H1 (cell line): ENCODE measurements around the gene P2RY8. TPM values are rescaled to one million over a fixed set of nuclear protein-coding genes. Genes with fewer than 3 reads are reported as not detected.

Experiments
- CTCF ChIA-PET: fragments of 300-600 bp; sonication (Branson Sonifier 250); formaldehyde crosslinking; loops from one replicate; lab custom pipeline; 2021; ENCODE audit not compliant: partially characterized antibody; lab: Charles Lee
- POLR2A ChIA-PET: fragments of 300-600 bp; sonication (Branson Sonifier 250); formaldehyde crosslinking; loops from one replicate; lab custom pipeline; 2021; ENCODE audit warnings: inconsistent platforms; ENCODE audit not compliant: partially characterized antibody; lab: Charles Lee
- DNase-seq, 2 experiments: peaks; one replicate each; pipeline versions ENCODE4 v3.0.0 to v3.0.0-alpha.2; 2010 to 2022; ENCODE audit warnings: low spot score in 2 of 2, low read depth in 1 of 2, mixed read lengths in 1 of 2
- FAIRE-seq: peaks from 2 replicates; lab custom pipeline; 2011; peaks lifted over from hg19 to GRCh38; lab: Jason Lieb, UNC
- H2AFZ ChIP-seq: 2 replicates; pipeline ENCODE4 v1.8.1; 2012; ENCODE audit warnings: low read length, inconsistent platforms
- H2AK5ac ChIP-seq: 2 replicates; pipeline ENCODE4 v1.6.1; 2013; ENCODE audit warnings: low read depth, low read length
- H2BK120ac ChIP-seq: replicated peaks from 2 replicates; pipeline ENCODE3; 2013; ENCODE audit warnings: low read depth, low read length, inconsistent platforms
- H2BK12ac ChIP-seq: 2 replicates; pipeline ENCODE4 v1.6.1; 2013; ENCODE audit warnings: low read depth, low read length
- H2BK15ac ChIP-seq: 2 replicates; pipeline ENCODE4 v1.6.1; 2013; ENCODE audit warnings: low read length
- H2BK20ac ChIP-seq: 2 replicates; pipeline ENCODE4 v1.6.1; 2013; ENCODE audit warnings: low read length
- H2BK5ac ChIP-seq: 2 replicates; pipeline ENCODE4 v1.6.1; 2013; ENCODE audit warnings: low read depth, low read length
- H3K14ac ChIP-seq: 2 replicates; pipeline ENCODE4 v1.6.1; 2013; ENCODE audit warnings: inconsistent platforms; ENCODE audit not compliant: insufficient read length
- H3K18ac ChIP-seq: 2 replicates; pipeline ENCODE4 v1.6.1; 2013; ENCODE audit warnings: low read length; ENCODE audit errors: extremely low read depth
- H3K23ac ChIP-seq: 2 replicates; pipeline ENCODE4 v1.6.1; 2013; ENCODE audit warnings: inconsistent platforms; ENCODE audit not compliant: insufficient read length
- H3K23me2 ChIP-seq: 2 replicates; pipeline ENCODE4 v1.6.1; 2013; ENCODE audit warnings: low read depth, low read length
- H3K27ac ChIP-seq: 2 replicates; pipeline ENCODE4 v1.6.1; 2011; ENCODE audit warnings: low read depth, low read length, inconsistent platforms
- H3K27me3 ChIP-seq, 4 experiments: replicated peaks in 1 of 4; 1 replicate in 1 of 4; 2 replicates in 3 of 4; pipeline versions ENCODE4 v1.6.1 to v1.8.1; 2011 to 2013; ENCODE audit warnings: low read length in 3 of 4, mild to moderate bottlenecking in 3 of 4, inconsistent platforms in 2 of 4, mixed read lengths in 2 of 4, moderate library complexity in 1 of 4; ENCODE audit not compliant: control insufficient read depth in 3 of 4, insufficient read depth in 3 of 4; ENCODE audit errors: extremely low read depth in 1 of 4
- H3K36me3 ChIP-seq, 4 experiments: 2 replicates each; pipeline versions ENCODE4 v1.6.1 to v1.8.1; 2011 to 2013; ENCODE audit warnings: mild to moderate bottlenecking in 4 of 4, low read length in 3 of 4, moderate library complexity in 2 of 4, control low read depth in 1 of 4, inconsistent platforms in 1 of 4; ENCODE audit not compliant: insufficient read depth in 4 of 4, control insufficient read depth in 2 of 4
- H3K4ac ChIP-seq: replicated peaks from 2 replicates; pipeline ENCODE3; 2013; ENCODE audit warnings: low read length, low read depth, mixed read lengths, inconsistent platforms; ENCODE audit not compliant: insufficient read length
- H3K4me1 ChIP-seq, 4 experiments: replicated peaks in 1 of 4; 1 replicate in 1 of 4; 2 replicates in 3 of 4; pipeline versions ENCODE4 v1.6.1 to v1.8.1; 2011 to 2013; ENCODE audit warnings: low read length in 3 of 4, inconsistent platforms in 2 of 4, mixed read lengths in 1 of 4; ENCODE audit not compliant: insufficient read depth in 4 of 4, control insufficient read depth in 3 of 4
- H3K4me2 ChIP-seq, 2 experiments: 2 replicates each; pipeline versions ENCODE4 v1.6.1 to v1.8.1; 2011 to 2013; ENCODE audit warnings: low read depth in 2 of 2, low read length in 2 of 2, control low read depth in 1 of 2, inconsistent platforms in 1 of 2, mild to moderate bottlenecking in 1 of 2; ENCODE audit not compliant: insufficient read depth in 1 of 2
- H3K4me3 ChIP-seq, 4 experiments: fragments of 200-600, 300-600 bp in 1 of 4; sonication (generic), shearing (Covaris generic), sonication (Bioruptor Twin) in 1 of 4; 2 replicates each; pipeline versions ENCODE4 v1.5.1 to v1.8.1; 2011 to 2016; ENCODE audit warnings: low read length in 4 of 4, low read depth in 3 of 4, control low read depth in 2 of 4, inconsistent platforms in 2 of 4, mild to moderate bottlenecking in 2 of 4, mixed read lengths in 1 of 4, moderate library complexity in 1 of 4; ENCODE audit not compliant: insufficient read depth in 2 of 4; ENCODE audit errors: extremely low read depth in 1 of 4
- H3K56ac ChIP-seq: replicated peaks from 2 replicates; pipeline ENCODE3; 2013; ENCODE audit warnings: low read depth, mild to moderate bottlenecking, mixed read lengths, low read length, inconsistent platforms; ENCODE audit not compliant: insufficient read length
- H3K79me1 ChIP-seq: 2 replicates; pipeline ENCODE4 v1.6.1; 2013; ENCODE audit warnings: low read depth, low read length, control low read depth
- H3K79me2 ChIP-seq, 2 experiments: 2 replicates each; pipeline versions ENCODE4 v1.6.1 to v1.8.1; 2012 to 2013; ENCODE audit warnings: low read length in 2 of 2, mild to moderate bottlenecking in 2 of 2, inconsistent platforms in 1 of 2; ENCODE audit not compliant: insufficient read depth in 2 of 2, control insufficient read depth in 1 of 2
- H3K9ac ChIP-seq, 4 experiments: replicated peaks in 1 of 4; 1 replicate in 1 of 4; 2 replicates in 3 of 4; pipeline versions ENCODE4 v1.6.1 to v1.8.1; 2011 to 2013; ENCODE audit warnings: low read depth in 3 of 4, low read length in 3 of 4, control low read depth in 2 of 4, mild to moderate bottlenecking in 2 of 4, moderate library complexity in 2 of 4, inconsistent platforms in 1 of 4; ENCODE audit errors: extremely low read depth in 1 of 4
- H3K9me3 ChIP-seq, 2 experiments: 2 replicates each; pipeline versions ENCODE4 v1.6.1 to v1.8.1; 2012 to 2013; ENCODE audit warnings: mild to moderate bottlenecking in 2 of 2, moderate library complexity in 2 of 2, control low read depth in 1 of 2, inconsistent platforms in 1 of 2, low read depth in 1 of 2, low read length in 1 of 2, mixed read lengths in 1 of 2; ENCODE audit not compliant: insufficient read depth in 2 of 2
- H4K20me1 ChIP-seq, 2 experiments: replicated peaks in 1 of 2; 2 replicates each; pipeline versions ENCODE3 to v1.8.1; 2011 to 2013; ENCODE audit warnings: inconsistent platforms in 2 of 2, low read length in 2 of 2, mild to moderate bottlenecking in 1 of 2; ENCODE audit not compliant: insufficient read depth in 2 of 2, control insufficient read depth in 1 of 2
- H4K5ac ChIP-seq: 2 replicates; pipeline ENCODE4 v1.6.1; 2013; ENCODE audit warnings: low read length, low read depth, mixed read lengths, inconsistent platforms; ENCODE audit not compliant: insufficient read length
- H4K8ac ChIP-seq: 2 replicates; pipeline ENCODE4 v1.8.0; 2013; ENCODE audit warnings: mild to moderate bottlenecking, moderate library complexity, low read length, inconsistent platforms; ENCODE audit not compliant: insufficient read depth; ENCODE audit errors: extremely low read depth
- H4K91ac ChIP-seq: replicated peaks from 2 replicates; pipeline ENCODE3; 2013; ENCODE audit warnings: low read length, mixed read lengths, inconsistent platforms; ENCODE audit not compliant: insufficient read length
- CEBPB ChIP-seq: IDR thresholded peaks from 2 replicates; pipeline ENCODE4 v1.6.1; 2012; ENCODE audit warnings: low read depth, low read length
- JUND ChIP-seq: IDR thresholded peaks from 2 replicates; pipeline ENCODE4 v1.6.1; 2011; ENCODE audit warnings: mild to moderate bottlenecking, improper control_type of control experiment, low read length
- KDM1A ChIP-seq: fragments of 200-600, 300-600 bp; sonication (generic); IDR thresholded peaks from 2 replicates; pipeline ENCODE4 v1.7.1; 2016; ENCODE audit warnings: mild to moderate bottlenecking, low read length, borderline replicate concordance
- MAFK ChIP-seq: IDR thresholded peaks from 2 replicates; pipeline ENCODE4 v1.6.1; 2012; ENCODE audit warnings: low read depth, mild to moderate bottlenecking, improper control_type of control experiment, low read length
- NRF1 ChIP-seq: IDR thresholded peaks from 2 replicates; pipeline ENCODE4 v1.6.1; 2011; ENCODE audit warnings: mild to moderate bottlenecking, low read depth, low read length, improper control_type of control experiment
- PHF8 ChIP-seq: fragments of 200-600 bp; sonication (generic); conservative IDR thresholded peaks from 2 replicates; pipeline ENCODE4 v1.7.1; 2012; ENCODE audit warnings: low read depth, mild to moderate bottlenecking, inconsistent platforms, low read length, moderate library complexity
- RAD21 ChIP-seq, 2 experiments: IDR thresholded peaks in 1 of 2; conservative IDR thresholded peaks in 1 of 2; 2 replicates each; pipeline ENCODE4 v1.6.1; 2011; ENCODE audit warnings: low read depth in 2 of 2, low read length in 2 of 2, improper control_type of control experiment in 1 of 2, inconsistent platforms in 1 of 2, mild to moderate bottlenecking in 1 of 2, moderate library complexity in 1 of 2
- SIN3A ChIP-seq, 2 experiments: IDR thresholded peaks in 1 of 2; conservative IDR thresholded peaks in 1 of 2; 2 replicates each; pipeline ENCODE4 v1.6.1; 2011 to 2012; ENCODE audit warnings: low read length in 2 of 2, improper control_type of control experiment in 1 of 2, low read depth in 1 of 2, mild to moderate bottlenecking in 1 of 2
- SIRT6 ChIP-seq: IDR thresholded peaks from one replicate; pipeline ENCODE4 v1.7.1; 2012; ENCODE audit warnings: low read length, inconsistent platforms
- ZNF274 ChIP-seq: IDR thresholded peaks from 2 replicates; pipeline ENCODE4 v1.7.0; 2012; ENCODE audit warnings: low read length, borderline replicate concordance; ENCODE audit errors: extremely low read depth
- WGBS, 2 experiments: shearing (Covaris generic) in 1 of 2; methylation state at CpG; one replicate each; pipeline versions ENCODE4 v1.1.6 to v1.1.7; 2013 to 2015; ENCODE audit warnings: low lambda C conversion rate in 2 of 2, mixed read lengths in 2 of 2, inconsistent platforms in 1 of 2, low coverage in 1 of 2, missing lambda C conversion rate in 1 of 2; ENCODE audit not compliant: insufficient replicate concordance in 2 of 2, insufficient coverage in 1 of 2, insufficient read length in 1 of 2; ENCODE audit errors: extremely low coverage in 1 of 2, missing lambda C conversion rate in 1 of 2; 5-methylcytosine and 5-hydroxymethylcytosine counted together
- polyA plus RNA-seq, 7 experiments: library from polyadenylated mRNA; depleted of rRNA in 3 of 7; stranded (reverse) in 5 of 7; unstranded in 2 of 7; fragments of >200 nt in 5 of 7; fragments of 200-250 nt in 2 of 7; gene quantifications; 1 replicate in 5 of 7; 2 replicates in 1 of 7; 4 replicates in 1 of 7; pipeline versions ENCODE4 v1.2.1 to v1.2.3, GENCODE V29; 2011 to 2013; ENCODE audit warnings: missing spikeins in 2 of 7, mixed read lengths in 2 of 7
- total RNA-seq: library from RNA; stranded (reverse); fragmentation: NEBNext Ultra II Directional; extraction: Animal tissue kit (Norgen Biotek cat#: 25700); gene quantifications from 2 replicates; pipeline ENCODE4 v1.2.1, GENCODE V29; 2021

P2RY8 gene
- total and polyA plus RNA-seq, 2 of the 8 experiments (the other 6 are each of a cell fraction or from before 2014, with no cell fraction given) = 0.09 to 0.15 TPM

DNA sequence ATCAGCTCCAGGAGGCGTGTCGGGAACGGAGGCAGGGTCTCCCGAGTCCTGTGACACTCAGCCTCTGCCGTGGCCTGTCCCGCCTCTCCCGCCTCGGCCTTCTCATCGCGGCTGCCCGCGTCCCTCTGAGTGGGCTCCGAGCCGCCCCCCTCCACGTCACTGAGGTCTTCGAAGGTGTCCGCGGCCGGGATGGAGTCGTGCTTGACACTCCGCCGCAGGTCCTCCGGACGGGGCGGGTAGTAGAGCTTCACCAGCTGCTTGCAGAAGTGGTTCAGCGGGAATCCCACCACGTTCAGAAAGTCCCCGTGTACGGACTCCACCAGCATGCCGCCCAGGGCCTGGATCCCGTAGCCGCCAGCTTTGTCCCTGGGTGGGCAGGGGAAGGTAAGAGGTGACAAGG, 109.2 kb downstream of the P2RY8 start:
- CTCF ChIA-PET = no interaction called here
- Histone ChIP-seq H3K27ac (no peak overlapping the region), H2BK120ac (no peak overlapping the region), H3K23ac (no peak overlapping the region), H3K4me2 (no peak overlapping the region), H3K4me3 (no peak overlapping the region), H2BK20ac (no peak overlapping the region), H3K56ac (no peak overlapping the region), H3K9me3 (no peaks in the 10 kb centered on the region), H4K20me1 (peaks cover 3 to 11% of the 10 kb centered on the region in 2 experiments), H3K9ac (no peak overlapping the region), H2AFZ (no peak overlapping the region), H3K4ac (no peak overlapping the region), H2AK5ac (no peak overlapping the region), H3K14ac (no peak overlapping the region), H2BK15ac (no peak overlapping the region), H3K27me3 (no peaks in the 10 kb centered on the region), H4K91ac (no peak overlapping the region), H3K23me2 (peaks cover 12% of the 10 kb centered on the region; the same call in 1 of the 2 replicates), H2BK5ac (no peak overlapping the region), H3K4me1 (no peaks in the 10 kb centered on the region), H3K79me2 (no peaks in the 10 kb centered on the region), H3K79me1 (no peaks in the 10 kb centered on the region), H3K18ac (no peak overlapping the region), H3K36me3 (peaks cover 16 to 63% (median 47%) of the 10 kb centered on the region in 4 experiments), H2BK12ac (no peak overlapping the region), H4K5ac (no peak overlapping the region), H4K8ac (no peak overlapping the region)
- 93% methylated on average over 29 of the region's 32 CpGs; no CpG with 5 or more reads in 1 of the 2 experiments for WGBS, 2 experiments
- DNase-seq (no peak), FAIRE-seq (no peak)
- POLR2A ChIA-PET = no interaction called here
- TF ChIP-seq SIRT6 (no peak), NRF1 (no peak), KDM1A (no peak), CEBPB (no peak), RAD21 (IDR thresholded peaks at IDR 0.05 in 1 of 2, conservative IDR thresholded peaks at IDR 0.05 in 1 of 2; ENCODE audit: low read depth in 2 of 2, low read length in 2 of 2) (no peak), JUND (no peak), PHF8 (no peak), MAFK (no peak), ZNF274 (no peak), SIN3A (conservative IDR thresholded peaks at IDR 0.05 in 1 of 2, IDR thresholded peaks at IDR 0.05 in 1 of 2; ENCODE audit: low read depth in 1 of 2, low read length in 2 of 2) (no peak)
